HEK293 (cell line): ENCODE data around the gene PCNX4.

Source experiments
- CTCF ChIA-PET: fragments of 350-600 bp; formaldehyde crosslinking; extraction: SDS; loops from one replicate; lab custom pipeline; 2021; ENCODE audit warnings: antibody characterized with exemption; lab: Yijun Ruan, JAX
- POLR2A ChIA-PET: fragments of 300-600 bp; formaldehyde crosslinking; extraction: SDS; loops from one replicate; lab custom pipeline; 2020; ENCODE audit warnings: antibody characterized with exemption, inconsistent platforms; lab: Yijun Ruan, JAX
- H3K27ac ChIP-seq: fragments of 200-500 bp; sonication (Bioruptor generic); 2 replicates; pipeline ENCODE4 v1.5.1; 2014; ENCODE audit warnings: low read depth, low read length, control low read depth, inconsistent platforms; ENCODE audit errors: extremely low read depth
- H3K36me3 ChIP-seq, 2 experiments: fragments of 200-500 bp in 1 of 2; sonication (Bioruptor generic) in 1 of 2; 1 replicate in 1 of 2; 2 replicates in 1 of 2; pipeline ENCODE4 v1.5.1; 2014 to 2017; ENCODE audit warnings: inconsistent platforms in 2 of 2, low read length in 2 of 2; ENCODE audit not compliant: control insufficient read depth in 2 of 2, insufficient read depth in 1 of 2
- H3K4me1 ChIP-seq: fragments of 200-500 bp; sonication (Bioruptor generic); 2 replicates; pipeline ENCODE4 v1.5.1; 2014; ENCODE audit warnings: mild to moderate bottlenecking, low read length, inconsistent platforms; ENCODE audit not compliant: control insufficient read depth, insufficient read depth
- H3K4me3 ChIP-seq: 2 replicates; pipeline ENCODE4 v1.5.1; 2011; ENCODE audit warnings: low read depth, mild to moderate bottlenecking, control low read depth, low read length, moderate library complexity
- H3K9me3 ChIP-seq: fragments of 200-500 bp; sonication (Bioruptor generic); 2 replicates; pipeline ENCODE4 v1.5.1; 2014; ENCODE audit warnings: low read depth, low read length, inconsistent platforms; ENCODE audit not compliant: control insufficient read depth, insufficient read depth
- SALL2 ChIP-seq: fragments of 450-650 bp; formaldehyde crosslinking; IDR thresholded peaks from 2 replicates; pipeline ENCODE4 v1.5.0; 2017; ENCODE audit warnings: missing biosample characterization, mild to moderate bottlenecking, missing genetic modification characterization, borderline replicate concordance
- ZBTB11 ChIP-seq: fragments of 450-650 bp; formaldehyde crosslinking; conservative IDR thresholded peaks from 2 replicates; pipeline ENCODE4 v1.5.1; 2016; ENCODE audit warnings: low read depth, missing biosample characterization, missing genetic modification characterization
- ZFHX2 ChIP-seq: fragments of 450-650 bp; formaldehyde crosslinking; conservative IDR thresholded peaks from 2 replicates; pipeline ENCODE4 v1.5.1; 2016; ENCODE audit warnings: missing biosample characterization, missing genetic modification characterization
- ZNF112 ChIP-seq: fragments of 450-650 bp; formaldehyde crosslinking; IDR thresholded peaks from 2 replicates; pipeline ENCODE4 v1.5.0; 2017; ENCODE audit warnings: missing biosample characterization, missing genetic modification characterization
- ZNF18 ChIP-seq: fragments of 450-650 bp; formaldehyde crosslinking; IDR thresholded peaks from 2 replicates; pipeline ENCODE4 v1.5.1; 2016; ENCODE audit warnings: missing biosample characterization, missing genetic modification characterization
- ZNF2 ChIP-seq: fragments of 450-650 bp; formaldehyde crosslinking; IDR thresholded peaks from 2 replicates; pipeline ENCODE4 v1.5.1; 2016; ENCODE audit warnings: missing biosample characterization, missing genetic modification characterization
- ZNF211 ChIP-seq: fragments of 450-650 bp; formaldehyde crosslinking; IDR thresholded peaks from 2 replicates; pipeline ENCODE4 v1.5.1; 2016; ENCODE audit warnings: low read depth, missing biosample characterization, missing genetic modification characterization
- ZNF23 ChIP-seq: fragments of 450-650 bp; formaldehyde crosslinking; IDR thresholded peaks from 2 replicates; pipeline ENCODE4 v1.5.1; 2016; ENCODE audit warnings: missing biosample characterization, missing genetic modification characterization, borderline replicate concordance
- ZNF248 ChIP-seq: fragments of 450-650 bp; formaldehyde crosslinking; IDR thresholded peaks from 2 replicates; pipeline ENCODE4 v1.5.1; 2017; ENCODE audit warnings: missing biosample characterization, missing genetic modification characterization
- ZNF311 ChIP-seq: fragments of 450-650 bp; formaldehyde crosslinking; IDR thresholded peaks from 2 replicates; pipeline ENCODE4 v1.5.1; 2017; ENCODE audit warnings: missing biosample characterization, missing genetic modification characterization, borderline replicate concordance
- ZNF354C ChIP-seq: fragments of 450-650 bp; formaldehyde crosslinking; IDR thresholded peaks from 2 replicates; pipeline ENCODE4 v1.5.1; 2016; ENCODE audit warnings: missing biosample characterization, missing genetic modification characterization, low read depth, borderline replicate concordance
- ZNF366 ChIP-seq: fragments of 450-650 bp; formaldehyde crosslinking; conservative IDR thresholded peaks from 2 replicates; pipeline ENCODE4 v1.5.1; 2016; ENCODE audit warnings: missing biosample characterization, missing genetic modification characterization
- ZNF433 ChIP-seq: fragments of 450-650 bp; formaldehyde crosslinking; IDR thresholded peaks from 2 replicates; pipeline ENCODE4 v1.5.1; 2016; ENCODE audit warnings: missing biosample characterization, missing genetic modification characterization, low read depth
- ZNF513 ChIP-seq: fragments of 450-650 bp; IDR thresholded peaks from 2 replicates; pipeline ENCODE4 v1.5.1; 2018; ENCODE audit warnings: missing biosample characterization, missing genetic modification characterization
- ZNF544 ChIP-seq: fragments of 450-650 bp; formaldehyde crosslinking; IDR thresholded peaks from 2 replicates; pipeline ENCODE4 v1.5.0; 2017; ENCODE audit warnings: missing biosample characterization, missing genetic modification characterization
- ZNF548 ChIP-seq: fragments of 450-650 bp; formaldehyde crosslinking; IDR thresholded peaks from 2 replicates; pipeline ENCODE4 v1.5.1; 2016; ENCODE audit warnings: missing biosample characterization, missing genetic modification characterization
- ZNF560 ChIP-seq: fragments of 450-650 bp; formaldehyde crosslinking; IDR thresholded peaks from 2 replicates; pipeline ENCODE4 v1.5.1; 2017; ENCODE audit warnings: missing biosample characterization, missing genetic modification characterization, borderline replicate concordance
- ZNF629 ChIP-seq: fragments of 450-650 bp; formaldehyde crosslinking; IDR thresholded peaks from 2 replicates; pipeline ENCODE4 v1.5.1; 2017; ENCODE audit warnings: missing biosample characterization, missing genetic modification characterization
- ZNF837 ChIP-seq: fragments of 450-650 bp; formaldehyde crosslinking; IDR thresholded peaks from 2 replicates; pipeline ENCODE4 v1.5.1; 2016; ENCODE audit warnings: missing biosample characterization, missing genetic modification characterization

The PCNX4 gene

GRCh38 chr14:60134702-60135101 is 43.0 kb downstream of the PCNX4 start:
- ChIA-PET POLR2A (no interaction called here), CTCF (interaction anchor here (1.0 kb wide), 1 partner anchor 32 kb away, joined by 3 read pairs; no protein-coding TSS in a partner anchor)
- Histone ChIP-seq H3K27ac (no peak overlapping the region), H3K36me3 (peaks cover 0 to 17% of the 10 kb centered on the region in 2 experiments; a peak in 2 of 3 replicates), H3K4me1 (no peaks in the 10 kb centered on the region), H3K9me3 (no peaks in the 10 kb centered on the region), H3K4me3 (no peak overlapping the region)
- TF ChIP-seq ZNF18, result no peak
- TF ChIP-seq ZNF248 (tag by site-specific recombination), result no peak

GRCh38 chr14:60151715-60152114 is 60.0 kb downstream of the PCNX4 start:
- no peaks in the 10 kb centered on the region for H3K9me3 ChIP-seq
- POLR2A ChIA-PET, result interaction anchor here (0.6 kb wide), 1 partner anchor 559 kb away, joined by 3 read pairs; no protein-coding TSS in a partner anchor
- no peak overlapping the region for H3K27ac ChIP-seq
- peaks cover 5% of the 10 kb centered on the region; the same call in 1 of the 2 replicates for H3K4me1 ChIP-seq
- no peak for TF ChIP-seq ZNF560
- TF ChIP-seq ZNF366 (tag by site-specific recombination), result no peak
- no peak for TF ChIP-seq ZNF23 (tag by site-specific recombination)
- no peak for TF ChIP-seq ZNF629 (tag by site-specific recombination)
- TF ChIP-seq ZNF112 (tag by site-specific recombination), result no peak
- no peak for TF ChIP-seq ZNF837
- no peak for TF ChIP-seq ZNF211 (tag by site-specific recombination)
- no peak for TF ChIP-seq ZFHX2 (tag by site-specific recombination)
- TF ChIP-seq ZBTB11 (tag by site-specific recombination), result no peak
- no peak for TF ChIP-seq ZNF544
- no peak for TF ChIP-seq ZNF2 (tag by site-specific recombination)
- TF ChIP-seq ZNF548 (tag by site-specific recombination), result no peak
- TF ChIP-seq ZNF433 (tag by site-specific recombination), result no peak
- TF ChIP-seq ZNF311, result no peak
- no peak for TF ChIP-seq SALL2 (tag by site-specific recombination)
- no peak for TF ChIP-seq ZNF513 (tag by site-specific recombination)
- no peak for TF ChIP-seq ZNF354C (tag by site-specific recombination)
- TF ChIP-seq, all 188 proteins: peak for 0
- no peak overlapping the region for H3K4me3 ChIP-seq
- CTCF ChIA-PET, result interaction anchor here (0.6 to 1.7 kb wide), 4 partner anchors 10 to 187 kb away, joined by 3 to 8 read pairs (median 4); no protein-coding TSS in a partner anchor
- peaks cover 8 to 51% of the 10 kb centered on the region in 2 experiments; a peak in 2 of 3 replicates for H3K36me3 ChIP-seq
